GM12878 (cell line): Measurements from ENCODE around the gene FBXL14. TPM values are rescaled to one million over a fixed set of nuclear protein-coding genes. Genes with fewer than 3 reads are reported as not detected.
A peak's percentile ranks its signal among the peaks of the same experiment; 100 is the strongest.

Experiments used
- ATF3 ChIP-seq: IDR thresholded peaks from 2 replicates; pipeline ENCODE4 v1.6.1; 2011; ENCODE audit warnings: low read depth, mild to moderate bottlenecking, low read length, moderate library complexity, borderline replicate concordance; ENCODE audit errors: extremely low read depth
- ATF7 ChIP-seq: fragments of 450-650 bp; IDR thresholded peaks from 2 replicates; pipeline ENCODE4 v1.6.1; 2016; ENCODE audit warnings: low read depth, mild to moderate bottlenecking
- CEBPB ChIP-seq, 2 experiments: fragments of 150-350 bp in 1 of 2; IDR thresholded peaks; 2 replicates each; pipeline ENCODE4 v1.6.1; 2012 to 2014; ENCODE audit warnings: low read depth in 2 of 2, low read length in 2 of 2, borderline replicate concordance in 1 of 2, inconsistent platforms in 1 of 2
- CREB1 ChIP-seq: IDR thresholded peaks from 2 replicates; pipeline ENCODE4 v1.6.1; 2012; ENCODE audit warnings: low read depth, mild to moderate bottlenecking, inconsistent platforms
- E2F4 ChIP-seq: IDR thresholded peaks from 2 replicates; pipeline ENCODE4 v1.6.1; 2012; ENCODE audit warnings: low read depth, low read length, improper control_type of control experiment
- E2F8 ChIP-seq: fragments of 450-650 bp; IDR thresholded peaks from 2 replicates; pipeline ENCODE4 v1.6.1; 2018; ENCODE audit warnings: mild to moderate bottlenecking, low read depth, moderate library complexity; ENCODE audit not compliant: partially characterized antibody
- ETV6 ChIP-seq, 2 experiments: fragments of 450-650 bp in 1 of 2; IDR thresholded peaks in 1 of 2; conservative IDR thresholded peaks in 1 of 2; 2 replicates each; pipeline ENCODE4 v1.6.1; 2014; ENCODE audit warnings: antibody characterized with exemption in 1 of 2, borderline replicate concordance in 1 of 2, low read depth in 1 of 2, mild to moderate bottlenecking in 1 of 2, moderate library complexity in 1 of 2
- FOXK2 ChIP-seq: fragments of 450-650 bp; IDR thresholded peaks from 2 replicates; pipeline ENCODE4 v1.6.1; 2017; ENCODE audit warnings: mild to moderate bottlenecking, moderate library complexity
- GATAD2B ChIP-seq: fragments of 450-650 bp; conservative IDR thresholded peaks from 2 replicates; pipeline ENCODE4 v1.6.1; 2017; ENCODE audit warnings: low read depth, mild to moderate bottlenecking, moderate library complexity
- HCFC1 ChIP-seq: fragments of 150-350 bp; IDR thresholded peaks from 2 replicates; pipeline ENCODE4 v1.6.1; 2014; ENCODE audit warnings: low read length
- IRF3 ChIP-seq: fragments of 450-650 bp; IDR thresholded peaks from 2 replicates; pipeline ENCODE4 v1.6.1; 2014; ENCODE audit warnings: mild to moderate bottlenecking
- IRF5 ChIP-seq: fragments of 450-650 bp; IDR thresholded peaks from 2 replicates; pipeline ENCODE4 v1.6.1; 2017; ENCODE audit warnings: borderline replicate concordance
- KLF5 ChIP-seq: fragments of 450-650 bp; IDR thresholded peaks from 2 replicates; pipeline ENCODE4 v1.6.1; 2014; ENCODE audit warnings: mild to moderate bottlenecking; ENCODE audit not compliant: partially characterized antibody
- NFXL1 ChIP-seq: fragments of 450-650 bp; IDR thresholded peaks from 2 replicates; pipeline ENCODE4 v1.6.1; 2017; ENCODE audit warnings: antibody characterized with exemption, mild to moderate bottlenecking, borderline replicate concordance
- PBX3 ChIP-seq: IDR thresholded peaks from 2 replicates; pipeline ENCODE4 v1.6.1; 2011; ENCODE audit warnings: mild to moderate bottlenecking, low read depth, low read length, moderate library complexity; ENCODE audit not compliant: insufficient replicate concordance
- POLR2AphosphoS2 ChIP-seq: IDR thresholded peaks from 2 replicates; pipeline ENCODE4 v1.6.1; 2011; ENCODE audit warnings: low read depth, mild to moderate bottlenecking, low read length, improper control_type of control experiment, moderate library complexity
- POU2F2 ChIP-seq: IDR thresholded peaks from 3 replicates; pipeline ENCODE4 v1.6.1; 2011; ENCODE audit warnings: low read depth, mild to moderate bottlenecking, low read length, borderline replicate concordance
- RAD51 ChIP-seq: fragments of 450-650 bp; IDR thresholded peaks from 2 replicates; pipeline ENCODE4 v1.6.1; 2016; ENCODE audit warnings: moderate library complexity, mild to moderate bottlenecking, inconsistent platforms
- TBL1XR1 ChIP-seq: IDR thresholded peaks from 2 replicates; pipeline ENCODE4 v1.6.1; 2012; ENCODE audit warnings: low read depth, low read length, improper control_type of control experiment
- ZNF217 ChIP-seq: fragments of 450-650 bp; IDR thresholded peaks from 2 replicates; pipeline ENCODE4 v1.6.1; 2017; ENCODE audit warnings: antibody characterized with exemption, mild to moderate bottlenecking
- ZNF24 ChIP-seq: fragments of 450-650 bp; IDR thresholded peaks from 2 replicates; pipeline ENCODE4 v1.6.1; 2017; ENCODE audit warnings: antibody characterized with exemption, mild to moderate bottlenecking
- polyA plus RNA-seq, 11 experiments: library from polyadenylated mRNA; depleted of rRNA in 4 of 11; unstranded in 6 of 11; stranded (reverse) in 5 of 11; fragments of >200 nt; fragmentation: Nextera tagmentation in 4 of 11; fragmentation: Illumina TruSeq in 1 of 11; extraction: Ambion mirVana in 4 of 11; extraction: Trizol in 1 of 11; gene quantifications; 1 replicate in 1 of 11; 2 replicates in 10 of 11; pipeline versions ENCODE4 v1.2.1 to v1.2.3, GENCODE V29; 2011 to 2016; ENCODE audit warnings: inconsistent platforms in 2 of 11, missing spikeins in 2 of 11, low read depth in 1 of 11
- total RNA-seq, 4 experiments: library from RNA; depleted of rRNA in 3 of 4; stranded (reverse); fragments of >200 nt in 3 of 4; fragmentation: Illumina TruSeq in 1 of 4; extraction: Trizol in 1 of 4; gene quantifications; 2 replicates each; pipeline versions ENCODE4 v1.2.1 to v1.2.3, GENCODE V29; 2013 to 2021

Gene FBXL14
- total and polyA plus RNA-seq, 10 of the 15 experiments (the other 5 are each of a cell fraction or from before 2014, with no cell fraction given) = 0.44 to 19.0 (median 2.9) TPM

- TF ChIP-seq POU2F2 (peak; percentile 97), CREB1 (peak; percentile 70), ATF3 (no peak), ATF7 (peak; percentile 79), POLR2AphosphoS2 (no peak), KLF5 (peak; percentile 23), HCFC1 (no peak), TBL1XR1 (peak; percentile 90), ZNF24 (peak; percentile 65), E2F4 (no peak), PBX3 (peak; percentile 82), ETV6 (conservative IDR thresholded peaks at IDR 0.05 in 1 of 2, IDR thresholded peaks at IDR 0.05 in 1 of 2; ENCODE audit: borderline replicate concordance in 1 of 2, low read depth in 1 of 2) (peak in 1 of 2 experiments; percentile 80; a peak in 1 of 4 replicates), FOXK2 (no peak), ZNF217 (peak; percentile 91), CEBPB (IDR thresholded peaks at IDR 0.05; ENCODE audit: borderline replicate concordance in 1 of 2, low read depth in 2 of 2, low read length in 2 of 2) (no peak; a peak in 1 of 4 replicates), E2F8 (no peak), IRF5 (no peak), GATAD2B (peak; percentile 95), IRF3 (no peak), RAD51 (peak; percentile 72), NFXL1 (no peak)
These were observed 40.1 kb downstream of the FBXL14 start (continued) for GRCh38 chr12:1553987-1554982.
